ENCODE measurements around the gene ZFYVE28. TPM values are rescaled to one million over a fixed set of nuclear protein-coding genes. Genes with fewer than 3 reads are reported as not detected.

ZFYVE28 gene
- total RNA-seq, 1 experiment from 2014 or later = 19.2 TPM

GRCh38 chr4:2292646-2293108 lies 125.8 kb downstream of the ZFYVE28 start:
- H3K4me2 ChIP-seq (ENCODE audit: low read length) = no peak overlapping the region
- no TSS peak for BruUV-seq (replicated peaks)
- no peaks in the 10 kb centered on the region for H4K20me1 ChIP-seq (ENCODE audit: insufficient read depth)
- ATAC-seq (no peak), DNase-seq (ENCODE audit: low read depth, low spot score) (no peak)
- intact Hi-C loops (cut with micrococcal nuclease) = no loop called here
- no peak overlapping the region for H3K9ac ChIP-seq (ENCODE audit: low read length)
- no peaks in the 10 kb centered on the region for H3K36me3 ChIP-seq (ENCODE audit: control insufficient read depth in 1 of 2, insufficient read depth in 2 of 2, low read length in 2 of 2)
- no peaks in the 10 kb centered on the region for H3K27me3 ChIP-seq (ENCODE audit: insufficient read depth, low read length)
- TF ChIP-seq SIN3A (IDR thresholded peaks at IDR 0.05; ENCODE audit: low read depth) = no peak
- TF ChIP-seq YY1 (IDR thresholded peaks at IDR 0.05; ENCODE audit: extremely low read depth, insufficient replicate concordance, low read depth, low read length) = no peak
- TF ChIP-seq SP1 (IDR thresholded peaks at IDR 0.05; ENCODE audit: low read depth) = no peak
- TF ChIP-seq RAD21 (IDR thresholded peaks at IDR 0.05; ENCODE audit: low read depth) = no peak
- no peak for TF ChIP-seq ZBTB33 (IDR thresholded peaks at IDR 0.05; ENCODE audit: extremely low read depth, insufficient replicate concordance, low read length)
- no peak for TF ChIP-seq JUND (IDR thresholded peaks at IDR 0.05)
- TF ChIP-seq EZH2 (IDR thresholded peaks at IDR 0.05) = no peak
- TF ChIP-seq SRF (IDR thresholded peaks at IDR 0.05; ENCODE audit: low read depth) = no peak
- no peak for TF ChIP-seq POLR2A (IDR thresholded peaks at IDR 0.05; ENCODE audit: borderline replicate concordance, extremely low read depth, insufficient read depth, insufficient read length)
- TF ChIP-seq ELF1 (IDR thresholded peaks at IDR 0.05; ENCODE audit: borderline replicate concordance, low read depth) = no peak
- no peak for TF ChIP-seq MAX (IDR thresholded peaks at IDR 0.05)
- no peak for TF ChIP-seq ATF3 (IDR thresholded peaks at IDR 0.05)
- TF ChIP-seq ZNF274 (IDR thresholded peaks at IDR 0.05; ENCODE audit: low read depth, low read length) = no peak
- no peak for TF ChIP-seq CBX3 (IDR thresholded peaks at IDR 0.05; ENCODE audit: low read depth)
- TF ChIP-seq FOSL1 (IDR thresholded peaks at IDR 0.05; ENCODE audit: low read depth) = no peak
- TF ChIP-seq EGR1 (IDR thresholded peaks at IDR 0.05; ENCODE audit: low read depth) = no peak
- ChIA-PET RAD21 (ENCODE audit: low non-redundant PET in 1 of 2, low total read pairs in 2 of 2, uncharacterized antibody in 2 of 2, unreplicated experiment in 2 of 2) (interaction anchor here in 1 of 2 experiments (1.0 kb wide), 1 partner anchor 120 kb away, joined by 3 read pairs; no protein-coding TSS in a partner anchor), POLR2A (no interaction called here), CTCF (interaction anchor here (0.5 kb wide), 1 partner anchor 153 kb away, joined by 3 read pairs; no protein-coding TSS in a partner anchor)
- H3K4me1 ChIP-seq (ENCODE audit: control insufficient read depth in 1 of 2, insufficient read depth in 2 of 2, low read length in 2 of 2) = no peaks in the 10 kb centered on the region
- H3K4me3 ChIP-seq (replicated peaks in 1 of 2; ENCODE audit: low read depth in 1 of 2, low read length in 2 of 2) = no peak overlapping the region
- H3K79me2 ChIP-seq (ENCODE audit: insufficient read depth, low read length) = no peaks in the 10 kb centered on the region
- H3K27ac ChIP-seq (ENCODE audit: low read depth, low read length) = no peak overlapping the region
- no peaks in the 10 kb centered on the region for H3K9me3 ChIP-seq (ENCODE audit: control insufficient read depth in 1 of 2, insufficient read depth in 1 of 2, low read depth in 1 of 2, low read length in 2 of 2)
- H2AFZ ChIP-seq (ENCODE audit: low read depth, low read length, poor library complexity, severe bottlenecking) = no peak overlapping the region
- no peaks in the 10 kb centered on the region for H3K9me2 ChIP-seq (ENCODE audit: insufficient read depth)

All from HCT116 (cell line).